IMR-90 (cell line): ENCODE data around the gene EIF2A.

Experiments used
- CEBPB ChIP-seq: IDR thresholded peaks from 2 replicates; pipeline ENCODE4 v1.6.1; 2012; ENCODE audit warnings: low read depth, low read length, improper control_type of control experiment
- FOS ChIP-seq: fragments of 150-350 bp; IDR thresholded peaks from 2 replicates; pipeline ENCODE4 v1.6.1; 2016; ENCODE audit warnings: low read depth, low read length
- MAFK ChIP-seq: IDR thresholded peaks from 2 replicates; pipeline ENCODE4 v1.6.1; 2012; ENCODE audit warnings: low read depth, low read length, improper control_type of control experiment
- MAZ ChIP-seq: IDR thresholded peaks from 2 replicates; pipeline ENCODE4 v1.6.1; 2012; ENCODE audit warnings: low read depth, mild to moderate bottlenecking, low read length, improper control_type of control experiment, moderate library complexity, borderline replicate concordance
- MXI1 ChIP-seq: IDR thresholded peaks from 2 replicates; pipeline ENCODE4 v1.6.1; 2012; ENCODE audit warnings: low read depth, mild to moderate bottlenecking, low read length, moderate library complexity, borderline replicate concordance
- NFE2L2 ChIP-seq: fragments of 150-350 bp; IDR thresholded peaks from 2 replicates; pipeline ENCODE4 v1.6.1; 2016; ENCODE audit warnings: low read depth, mild to moderate bottlenecking, low read length
- POLR2A ChIP-seq: IDR thresholded peaks from 2 replicates; pipeline ENCODE4 v1.6.1; 2012; ENCODE audit warnings: mild to moderate bottlenecking, low read depth, low read length
- RAD21 ChIP-seq: IDR thresholded peaks from 2 replicates; pipeline ENCODE4 v1.6.1; 2012; ENCODE audit warnings: low read length, improper control_type of control experiment
- RCOR1 ChIP-seq: IDR thresholded peaks from 2 replicates; pipeline ENCODE4 v1.6.1; 2012; ENCODE audit warnings: mild to moderate bottlenecking, low read length, improper control_type of control experiment; ENCODE audit not compliant: insufficient replicate concordance
- RFX5 ChIP-seq: IDR thresholded peaks from 2 replicates; pipeline ENCODE4 v1.8.0; 2012; ENCODE audit warnings: low read depth, mild to moderate bottlenecking, low read length, moderate library complexity
- SMC3 ChIP-seq: fragments of 150-350 bp; IDR thresholded peaks from 2 replicates; pipeline ENCODE4 v1.6.1; 2016; ENCODE audit warnings: low read depth, mild to moderate bottlenecking, antibody characterized with exemption, low read length, moderate library complexity
- USF2 ChIP-seq: fragments of 150-350 bp; IDR thresholded peaks from 2 replicates; pipeline ENCODE4 v1.6.1; 2017; ENCODE audit warnings: mild to moderate bottlenecking, antibody characterized with exemption, low read length, low read depth
- TF ChIP-seq, protein P1 (sequence below): conservative IDR thresholded peaks from 2 replicates; pipeline ENCODE4 v1.5.1; 2012; ENCODE audit warnings: mild to moderate bottlenecking, low read depth, low read length, improper control_type of control experiment

DNA sequence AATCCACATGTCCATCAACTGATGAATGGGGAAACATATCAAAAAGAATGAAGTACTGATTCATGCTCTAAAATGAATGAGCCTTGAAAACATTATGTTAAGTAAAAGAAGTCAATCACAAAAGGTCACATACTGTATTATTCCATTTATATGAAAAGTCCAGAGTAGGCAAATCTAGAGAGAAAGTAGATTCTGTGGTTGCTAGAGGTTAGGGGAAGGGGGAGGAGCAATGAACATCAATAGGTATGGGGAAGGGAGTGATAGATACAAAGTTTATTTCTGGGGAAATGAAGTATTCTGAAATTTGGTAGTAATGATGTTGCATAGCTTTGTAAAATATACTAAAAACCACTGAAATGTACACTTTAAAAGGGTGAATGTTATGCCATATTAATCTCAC is 14.8 kb upstream of the EIF2A start:
- TF ChIP-seq CEBPB (no peak), MXI1 (no peak), POLR2A (no peak), USF2 (no peak), MAZ (no peak), NFE2L2 (no peak), RAD21 (no peak), RFX5 (no peak), SMC3 (no peak), FOS (no peak), MAFK (no peak), RCOR1 (no peak)
- TF ChIP-seq, protein P1, sequence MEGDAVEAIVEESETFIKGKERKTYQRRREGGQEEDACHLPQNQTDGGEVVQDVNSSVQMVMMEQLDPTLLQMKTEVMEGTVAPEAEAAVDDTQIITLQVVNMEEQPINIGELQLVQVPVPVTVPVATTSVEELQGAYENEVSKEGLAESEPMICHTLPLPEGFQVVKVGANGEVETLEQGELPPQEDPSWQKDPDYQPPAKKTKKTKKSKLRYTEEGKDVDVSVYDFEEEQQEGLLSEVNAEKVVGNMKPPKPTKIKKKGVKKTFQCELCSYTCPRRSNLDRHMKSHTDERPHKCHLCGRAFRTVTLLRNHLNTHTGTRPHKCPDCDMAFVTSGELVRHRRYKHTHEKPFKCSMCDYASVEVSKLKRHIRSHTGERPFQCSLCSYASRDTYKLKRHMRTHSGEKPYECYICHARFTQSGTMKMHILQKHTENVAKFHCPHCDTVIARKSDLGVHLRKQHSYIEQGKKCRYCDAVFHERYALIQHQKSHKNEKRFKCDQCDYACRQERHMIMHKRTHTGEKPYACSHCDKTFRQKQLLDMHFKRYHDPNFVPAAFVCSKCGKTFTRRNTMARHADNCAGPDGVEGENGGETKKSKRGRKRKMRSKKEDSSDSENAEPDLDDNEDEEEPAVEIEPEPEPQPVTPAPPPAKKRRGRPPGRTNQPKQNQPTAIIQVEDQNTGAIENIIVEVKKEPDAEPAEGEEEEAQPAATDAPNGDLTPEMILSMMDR: no peak
